Duodenal mucosa (tissue), 2 donors: Measurements from ENCODE around the gene CNTNAP2.

ENCODE experiments used
- H3K27ac ChIP-seq: one replicate; pipeline ENCODE4 v1.7.0; 2013; ENCODE audit warnings: low read depth, low read length
- H3K27me3 ChIP-seq, 2 donors: one replicate each; pipeline ENCODE4 v1.7.0; 2013; ENCODE audit warnings: low read length in 2 of 2, control low read depth in 1 of 2; ENCODE audit not compliant: insufficient read depth in 2 of 2, control insufficient read depth in 1 of 2
- H3K36me3 ChIP-seq, 2 donors: one replicate each; pipeline ENCODE4 v1.7.0; 2013; ENCODE audit warnings: low read length in 2 of 2, control low read depth in 1 of 2; ENCODE audit not compliant: insufficient read depth in 2 of 2, control insufficient read depth in 1 of 2
- H3K4me1 ChIP-seq, 2 donors: one replicate each; pipeline ENCODE4 v1.7.0; 2013; ENCODE audit warnings: low read length in 2 of 2, control low read depth in 1 of 2; ENCODE audit not compliant: insufficient read depth in 2 of 2, control insufficient read depth in 1 of 2
- H3K4me3 ChIP-seq, 2 donors: one replicate each; pipeline ENCODE4 v1.7.0; 2013; ENCODE audit warnings: low read length in 2 of 2, low read depth in 1 of 2
- H3K9ac ChIP-seq, 2 donors: one replicate each; pipeline ENCODE4 v1.7.0; 2013; ENCODE audit warnings: low read length in 2 of 2, low read depth in 1 of 2
- H3K9me3 ChIP-seq, 2 donors: one replicate each; pipeline ENCODE4 v1.7.0; 2013; ENCODE audit warnings: low read length in 2 of 2, control low read depth in 1 of 2; ENCODE audit not compliant: control insufficient read depth in 1 of 2

CNTNAP2 gene

GRCh38 chr7:148337246-148337965, 2220.8 kb downstream of the CNTNAP2 start:
- Histone ChIP-seq H3K27me3 (peaks cover 8 to 20% of the 10 kb centered on the region in 2 donors), H3K27ac (no peak overlapping the region)

GRCh38 chr7:148337995-148338747, 2221.6 kb downstream of the CNTNAP2 start:
- Histone ChIP-seq H3K27me3 (peaks cover 8 to 20% of the 10 kb centered on the region in 2 donors), H3K27ac (no peak overlapping the region)

More at GRCh38 chr7:148337246-148337965, 2220.8 kb downstream of the CNTNAP2 start:
- Histone ChIP-seq H3K4me1 (peaks cover 7 to 23% of the 10 kb centered on the region in 2 donors), H3K9me3 (no peaks in the 10 kb centered on the region), H3K36me3 (no peaks in the 10 kb centered on the region), H3K4me3 (peak overlapping the region in 1 of 2 donors; percentile 25), H3K9ac (no peak overlapping the region)

GRCh38 chr7:148340438-148341280, 2224.1 kb downstream of the CNTNAP2 start:
- H3K4me3 ChIP-seq: no peak overlapping the region

More at GRCh38 chr7:148337995-148338747, 2221.6 kb downstream of the CNTNAP2 start:
- Histone ChIP-seq H3K4me3 (no peak overlapping the region), H3K36me3 (no peaks in the 10 kb centered on the region), H3K4me1 (peaks cover 7 to 23% of the 10 kb centered on the region in 2 donors), H3K9me3 (no peaks in the 10 kb centered on the region), H3K9ac (no peak overlapping the region)

GRCh38 chr7:148344406-148344805, 2227.8 kb downstream of the CNTNAP2 start:
- no peaks in the 10 kb centered on the region for H3K36me3 ChIP-seq

More at GRCh38 chr7:148340438-148341280, 2224.1 kb downstream of the CNTNAP2 start:
- Histone ChIP-seq H3K27me3 (peaks cover 8 to 20% of the 10 kb centered on the region in 2 donors), H3K27ac (no peak overlapping the region), H3K9ac (no peak overlapping the region), H3K36me3 (no peaks in the 10 kb centered on the region), H3K4me1 (peaks cover 7 to 23% of the 10 kb centered on the region in 2 donors), H3K9me3 (no peaks in the 10 kb centered on the region)

GRCh38 chr7:148347981-148348380, 2231.4 kb downstream of the CNTNAP2 start:
- Histone ChIP-seq H3K27ac (no peak overlapping the region), H3K36me3 (no peaks in the 10 kb centered on the region), H3K9me3 (no peaks in the 10 kb centered on the region), H3K4me1 (no peaks in the 10 kb centered on the region), H3K9ac (no peak overlapping the region), H3K4me3 (no peak overlapping the region), H3K27me3 (no peaks in the 10 kb centered on the region)

More at GRCh38 chr7:148344406-148344805, 2227.8 kb downstream of the CNTNAP2 start:
- Histone ChIP-seq H3K9ac (no peak overlapping the region), H3K4me3 (no peak overlapping the region), H3K27ac (no peak overlapping the region), H3K4me1 (peaks cover 0 to 7% of the 10 kb centered on the region in 2 donors), H3K27me3 (peaks cover 0 to 8% of the 10 kb centered on the region in 2 donors), H3K9me3 (no peaks in the 10 kb centered on the region)

- no peak overlapping the region for H3K27ac ChIP-seq
- H3K36me3 ChIP-seq: no peaks in the 10 kb centered on the region
- no peaks in the 10 kb centered on the region for H3K4me1 ChIP-seq
- no peaks in the 10 kb centered on the region for H3K9me3 ChIP-seq
- no peak overlapping the region for H3K9ac ChIP-seq
- no peaks in the 10 kb centered on the region for H3K27me3 ChIP-seq
- no peak overlapping the region for H3K4me3 ChIP-seq
These were observed 2231.9 kb downstream of the CNTNAP2 start for GRCh38 chr7:148348466-148348865.

GRCh38 chr7:148356303-148356702, 2239.7 kb downstream of the CNTNAP2 start:
- H3K4me1 ChIP-seq: no peaks in the 10 kb centered on the region
- H3K36me3 ChIP-seq: no peaks in the 10 kb centered on the region
- H3K27ac ChIP-seq: no peak overlapping the region
- H3K9ac ChIP-seq: no peak overlapping the region
- no peaks in the 10 kb centered on the region for H3K9me3 ChIP-seq
- H3K27me3 ChIP-seq: no peaks in the 10 kb centered on the region
- no peak overlapping the region for H3K4me3 ChIP-seq

GRCh38 chr7:148362541-148362940, 2245.9 kb downstream of the CNTNAP2 start:
- Histone ChIP-seq H3K9ac (no peak overlapping the region), H3K9me3 (no peaks in the 10 kb centered on the region), H3K27me3 (no peaks in the 10 kb centered on the region), H3K4me1 (no peaks in the 10 kb centered on the region), H3K36me3 (no peaks in the 10 kb centered on the region), H3K4me3 (no peak overlapping the region), H3K27ac (no peak overlapping the region)

GRCh38 chr7:148367731-148368475, 2251.3 kb downstream of the CNTNAP2 start:
- H3K36me3 ChIP-seq: no peaks in the 10 kb centered on the region
- no peak overlapping the region for H3K9ac ChIP-seq
- no peaks in the 10 kb centered on the region for H3K4me1 ChIP-seq
- no peak overlapping the region for H3K4me3 ChIP-seq
- H3K9me3 ChIP-seq: no peaks in the 10 kb centered on the region
- H3K27me3 ChIP-seq: no peaks in the 10 kb centered on the region
- no peak overlapping the region for H3K27ac ChIP-seq
